LNCAP (cell line): ENCODE results near the gene CDKAL1.

Source experiments
- TF ChIP-seq, protein P1 (sequence below): fragments of 450-650 bp; IDR thresholded peaks from 2 replicates; pipeline ENCODE4 v1.5.1; 2017; ENCODE audit warnings: mild to moderate bottlenecking

CDKAL1 gene

GRCh38 chr6:20681243-20681684, 147.0 kb downstream of the CDKAL1 start:
- TF ChIP-seq, protein P1, sequence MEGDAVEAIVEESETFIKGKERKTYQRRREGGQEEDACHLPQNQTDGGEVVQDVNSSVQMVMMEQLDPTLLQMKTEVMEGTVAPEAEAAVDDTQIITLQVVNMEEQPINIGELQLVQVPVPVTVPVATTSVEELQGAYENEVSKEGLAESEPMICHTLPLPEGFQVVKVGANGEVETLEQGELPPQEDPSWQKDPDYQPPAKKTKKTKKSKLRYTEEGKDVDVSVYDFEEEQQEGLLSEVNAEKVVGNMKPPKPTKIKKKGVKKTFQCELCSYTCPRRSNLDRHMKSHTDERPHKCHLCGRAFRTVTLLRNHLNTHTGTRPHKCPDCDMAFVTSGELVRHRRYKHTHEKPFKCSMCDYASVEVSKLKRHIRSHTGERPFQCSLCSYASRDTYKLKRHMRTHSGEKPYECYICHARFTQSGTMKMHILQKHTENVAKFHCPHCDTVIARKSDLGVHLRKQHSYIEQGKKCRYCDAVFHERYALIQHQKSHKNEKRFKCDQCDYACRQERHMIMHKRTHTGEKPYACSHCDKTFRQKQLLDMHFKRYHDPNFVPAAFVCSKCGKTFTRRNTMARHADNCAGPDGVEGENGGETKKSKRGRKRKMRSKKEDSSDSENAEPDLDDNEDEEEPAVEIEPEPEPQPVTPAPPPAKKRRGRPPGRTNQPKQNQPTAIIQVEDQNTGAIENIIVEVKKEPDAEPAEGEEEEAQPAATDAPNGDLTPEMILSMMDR, result no peak

- TF ChIP-seq, protein P1, result no peak
Observed at GRCh38 chr6:20684474-20684873, 150.2 kb downstream of the CDKAL1 start.

DNA sequence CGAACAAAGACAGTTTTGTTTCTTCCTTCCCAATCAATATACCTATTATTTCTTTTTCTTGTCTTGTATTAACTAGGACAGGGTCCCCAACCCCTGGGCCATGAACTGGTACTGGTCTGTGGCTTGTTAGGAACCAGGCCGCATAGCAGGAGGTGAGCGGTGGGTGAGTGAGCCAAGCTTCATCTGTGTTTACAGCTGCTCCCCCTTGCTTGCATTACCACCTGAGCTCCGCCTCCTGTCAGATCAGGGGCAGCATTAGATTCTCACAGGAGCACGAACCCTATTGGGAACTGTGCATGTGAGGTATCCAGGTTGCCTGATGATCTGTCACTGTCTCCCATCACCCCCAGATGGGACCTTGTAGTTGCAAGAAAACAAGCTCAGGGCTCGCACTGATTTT, 151.9 kb downstream of the CDKAL1 start:
- TF ChIP-seq, protein P1, result no peak

DNA sequence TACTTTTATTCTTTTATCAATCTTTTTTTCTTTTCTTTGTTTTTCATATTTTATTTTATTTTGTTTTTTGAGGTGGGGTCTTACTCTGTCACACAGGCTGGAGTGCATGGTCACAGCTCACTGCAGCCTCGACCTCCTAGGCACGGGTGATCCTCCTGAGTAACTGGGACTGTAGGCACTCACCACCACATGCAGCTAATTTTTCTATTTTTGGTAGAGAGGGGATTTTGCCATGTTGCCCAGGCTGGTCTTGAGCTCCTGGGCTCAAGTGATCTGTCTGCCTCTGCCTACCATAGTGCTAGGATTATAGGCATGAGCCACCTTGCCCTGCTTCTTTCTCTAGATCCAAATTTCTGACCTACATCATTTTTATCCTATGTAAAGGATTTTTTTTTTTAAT, 153.2 kb downstream of the CDKAL1 start:
- TF ChIP-seq, protein P1, result no peak

DNA sequence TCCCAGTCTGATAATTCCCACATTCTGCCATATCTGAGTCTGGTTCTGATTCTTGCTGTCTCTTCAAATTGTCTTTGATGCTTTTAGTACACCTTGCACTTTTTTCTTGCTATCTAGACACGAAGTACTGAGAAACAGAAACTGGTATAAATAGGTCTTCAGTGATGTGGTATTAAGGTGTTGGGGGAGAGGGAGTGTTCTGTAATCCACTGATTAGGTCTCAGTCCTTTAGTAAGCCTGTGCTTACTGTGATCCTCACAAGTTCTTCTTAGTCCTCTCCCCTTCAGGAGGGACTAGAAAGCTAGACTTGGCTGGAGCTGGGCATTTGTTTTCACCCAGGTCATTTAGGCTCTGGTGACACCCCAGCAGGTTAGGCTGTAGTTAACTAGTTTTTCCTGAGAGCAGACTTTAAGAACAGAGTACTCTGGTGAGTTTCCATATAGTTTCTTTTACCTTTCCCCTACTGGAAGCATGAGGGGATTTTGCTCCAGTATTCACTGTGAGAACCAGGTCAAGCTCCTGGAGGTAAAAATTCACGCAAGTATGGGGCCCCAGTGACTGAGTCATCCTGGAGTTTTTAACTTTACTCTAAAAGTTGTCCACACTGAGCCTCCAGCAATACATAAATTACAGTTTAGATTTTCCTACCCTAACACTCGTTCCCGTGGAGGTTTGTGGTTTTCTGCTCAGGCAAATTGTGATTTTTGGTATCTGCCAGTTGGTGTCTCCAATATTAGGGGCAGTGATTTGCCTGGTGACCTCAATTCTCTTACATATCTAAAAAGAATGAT, 154.6 kb downstream of the CDKAL1 start:
- TF ChIP-seq, protein P1, result no peak

DNA sequence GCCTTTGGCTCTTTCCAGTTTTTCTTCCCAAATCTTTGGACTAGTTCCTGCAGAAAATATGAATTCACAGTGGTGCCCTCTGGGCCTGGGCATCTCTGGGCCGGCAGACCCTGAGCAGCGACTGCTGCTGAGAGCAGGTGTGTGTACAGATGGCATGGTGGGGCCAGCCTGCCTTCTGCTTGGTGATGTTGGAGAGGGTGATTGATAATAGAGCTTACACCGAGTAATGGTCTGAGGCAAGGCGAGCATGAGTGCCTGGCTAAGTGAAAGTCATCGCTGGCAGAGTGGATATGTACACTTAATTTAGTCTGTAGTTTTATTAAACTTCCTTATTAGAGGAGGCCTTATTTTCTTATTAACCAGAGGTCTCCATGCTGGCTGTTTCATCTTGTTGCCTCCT, 156.9 kb downstream of the CDKAL1 start:
- TF ChIP-seq, protein P1, result no peak

GRCh38 chr6:20692023-20692422, 157.8 kb downstream of the CDKAL1 start:
- TF ChIP-seq, protein P1, result no peak
